HepG2 (cell line): ENCODE data around the gene SLC6A5. TPM values are rescaled to one million over a fixed set of nuclear protein-coding genes. Genes with fewer than 3 reads are reported as not detected.

Source experiments
- ATAC-seq: fragments of 200-7000 bp; cut with Tn5 transposase; 3 replicates; pipeline ENCODE4 v1.9.1; 2020; ENCODE audit warnings: mild to moderate bottlenecking, moderate library complexity
- BruUV-seq: library from RNA; stranded (reverse); fragments of 400-500 nt; replicated peaks from 2 replicates; lab custom pipeline; 2021; lab: Mats Ljungman, UMichigan
- CTCF ChIA-PET: fragments of 300-600 bp; formaldehyde crosslinking; extraction: SDS; loops from one replicate; lab custom pipeline; 2021; ENCODE audit warnings: low total read pairs, inconsistent platforms, low intra/inter-chr PET ratio; lab: Yijun Ruan, JAX
- POLR2A ChIA-PET: fragments of 350-600 bp; sonication (Branson Sonifier 250); formaldehyde crosslinking; loops from one replicate; lab custom pipeline; 2020; ENCODE audit warnings: antibody characterized with exemption, inconsistent platforms; lab: Yijun Ruan, JAX
- DNase-seq: peaks from one replicate; pipeline ENCODE4 v3.0.0-alpha.2; 2015; ENCODE audit warnings: low spot score
- FAIRE-seq: peaks from 3 replicates; lab custom pipeline; 2011; peaks lifted over from hg19 to GRCh38; lab: Jason Lieb, UNC
- H2AFZ ChIP-seq: one replicate; pipeline ENCODE4 v1.6.1; 2011; ENCODE audit warnings: low read length, inconsistent platforms
- H3K27ac ChIP-seq: fragments of 300-600 bp; 3 replicates; pipeline ENCODE4 v1.8.0; 2011; ENCODE audit warnings: mixed run types, mild to moderate bottlenecking, mixed read lengths, low read length, inconsistent platforms; ENCODE audit not compliant: insufficient read depth; ENCODE audit errors: extremely low read length
- H3K27me3 ChIP-seq, 2 experiments: fragments of 200-600 bp in 1 of 2; 2 replicates in 1 of 2; 3 replicates in 1 of 2; pipeline versions ENCODE4 v1.6.0 to v1.8.0; 2011; ENCODE audit warnings: low read length in 2 of 2, mild to moderate bottlenecking in 2 of 2, moderate library complexity in 2 of 2, inconsistent platforms in 1 of 2; ENCODE audit not compliant: insufficient read depth in 2 of 2, control insufficient read depth in 1 of 2
- H3K36me3 ChIP-seq, 2 experiments: fragments of 200-600 bp in 1 of 2; replicated peaks in 1 of 2; 2 replicates in 1 of 2; 3 replicates in 1 of 2; pipeline versions ENCODE4 v1.5.1 to v1.8.0; 2011; ENCODE audit warnings: low read length in 2 of 2, inconsistent platforms in 1 of 2; ENCODE audit not compliant: insufficient read depth in 2 of 2, control insufficient read depth in 1 of 2
- H3K4me1 ChIP-seq: 2 replicates; pipeline ENCODE4 v1.5.1; 2012; ENCODE audit warnings: low read length, inconsistent platforms; ENCODE audit not compliant: insufficient read depth
- H3K4me2 ChIP-seq: 2 replicates; pipeline ENCODE4 v1.6.0; 2011; ENCODE audit warnings: low read depth, low read length, inconsistent platforms
- H3K4me3 ChIP-seq, 3 experiments: fragments of 200-600 bp in 1 of 3; sonication (generic), shearing (Covaris generic) in 1 of 3; replicated peaks in 1 of 3; 2 replicates each; pipeline ENCODE4 v1.5.1; 2011 to 2016; ENCODE audit warnings: low read length in 3 of 3, inconsistent platforms in 2 of 3, low read depth in 2 of 3, mild to moderate bottlenecking in 2 of 3, control low read depth in 1 of 3, mixed read lengths in 1 of 3; ENCODE audit not compliant: insufficient read depth in 1 of 3
- H3K79me2 ChIP-seq: one replicate; pipeline ENCODE4 v1.6.1; 2011; ENCODE audit warnings: low read length, inconsistent platforms; ENCODE audit not compliant: insufficient read depth
- H3K9ac ChIP-seq: 2 replicates; pipeline ENCODE4 v1.6.0; 2011; ENCODE audit warnings: mild to moderate bottlenecking, low read depth, low read length, inconsistent platforms; ENCODE audit not compliant: insufficient read depth
- H3K9me3 ChIP-seq: 2 replicates; pipeline ENCODE4 v1.5.1; 2012; ENCODE audit warnings: mild to moderate bottlenecking, low read length
- H4K20me1 ChIP-seq: 2 replicates; pipeline ENCODE4 v1.6.0; 2011; ENCODE audit warnings: inconsistent platforms, mild to moderate bottlenecking, low read length, moderate library complexity; ENCODE audit not compliant: insufficient read depth
- ARID2 ChIP-seq: sonication (generic); formaldehyde crosslinking; IDR thresholded peaks from 2 replicates; pipeline ENCODE4 v1.8.1; 2022; ENCODE audit warnings: mild to moderate bottlenecking, missing genetic modification reagents, borderline replicate concordance
- CEBPB ChIP-seq: IDR thresholded peaks from 2 replicates; pipeline ENCODE4 v1.6.1; 2011; ENCODE audit warnings: low read depth, low read length, improper control_type of control experiment, borderline replicate concordance
- HIVEP1 ChIP-seq: sonication (generic); formaldehyde crosslinking; IDR thresholded peaks from 2 replicates; pipeline ENCODE4 v1.4.0; 2020; ENCODE audit warnings: mild to moderate bottlenecking, missing genetic modification reagents
- RAD21 ChIP-seq: fragments of 450-650 bp; formaldehyde crosslinking; IDR thresholded peaks from 2 replicates; pipeline ENCODE4 v1.5.0; 2020; ENCODE audit warnings: mild to moderate bottlenecking
- SMC3 ChIP-seq: IDR thresholded peaks from 2 replicates; pipeline ENCODE4 v1.6.1; 2011; ENCODE audit warnings: low read length, improper control_type of control experiment
- TMF1 ChIP-seq: sonication (generic); formaldehyde crosslinking; IDR thresholded peaks from 2 replicates; pipeline ENCODE4 v1.8.1; 2022; ENCODE audit warnings: low read depth, missing genetic modification reagents
- ZBTB25 ChIP-seq: IDR thresholded peaks from 2 replicates; pipeline ENCODE4 v1.6.1; 2018; ENCODE audit warnings: missing genetic modification reagents
- ZBTB26 ChIP-seq: IDR thresholded peaks from 2 replicates; pipeline ENCODE4 v1.6.1; 2016; ENCODE audit warnings: missing compliant biosample characterization, missing genetic modification reagents, borderline replicate concordance
- ZNF256 ChIP-seq: sonication (generic); formaldehyde crosslinking; conservative IDR thresholded peaks from 2 replicates; pipeline ENCODE4 v1.4.0; 2020; ENCODE audit warnings: missing genetic modification reagents
- ZNF564 ChIP-seq: sonication (generic); formaldehyde crosslinking; IDR thresholded peaks from 2 replicates; pipeline ENCODE4 v1.8.1; 2023; ENCODE audit warnings: mild to moderate bottlenecking, missing genetic modification reagents
- WGBS: methylation state at CpG from one replicate; pipeline ENCODE4 v1.1.6; 2017; ENCODE audit warnings: low lambda C conversion rate; 5-methylcytosine and 5-hydroxymethylcytosine counted together
- in situ Hi-C: cut with HindIII; loops from 2 replicates; pipeline ENCODE4 v1.10.0; 2017; ENCODE audit warnings: low pct_unique_long_range_greater_than_20kb; ENCODE audit not compliant: extremely low pct_ligation_motif_present
- intact Hi-C: fragments of 100-400 bp; cut with micrococcal nuclease; formaldehyde crosslinking; loops from one replicate; pipeline ENCODE4 v1.10.0; 2022; ENCODE audit not compliant: unreplicated experiment
- polyA plus RNA-seq, 8 experiments: library from polyadenylated mRNA; depleted of rRNA in 3 of 8; stranded (reverse) in 7 of 8; unstranded in 1 of 8; fragments of >200 nt; fragmentation: Illumina TruSeq in 4 of 8; extraction: Trizol in 4 of 8; gene quantifications; 2 replicates each; pipeline versions ENCODE4 v1.2.1 to v1.2.3, GENCODE V29; 2011 to 2016; ENCODE audit warnings: low read depth in 4 of 8, missing spikeins in 1 of 8, mixed read lengths in 1 of 8; ENCODE audit not compliant: insufficient read depth in 1 of 8
- total RNA-seq, 5 experiments: library from RNA; depleted of rRNA; stranded (reverse); fragments of >200 nt; fragmentation: Illumina TruSeq; extraction: Trizol; gene quantifications; 2 replicates each; pipeline ENCODE4 v1.2.3, GENCODE V29; 2016; ENCODE audit warnings: low read depth in 1 of 5

Gene SLC6A5
- total and polyA plus RNA-seq, 2 of the 13 experiments (the other 11 are each of a cell fraction or from before 2014, with no cell fraction given), result not detected

- TF ChIP-seq ZBTB25 (CRISPR knock-in tag) (no peak), HIVEP1 (no peak), CEBPB (no peak), SMC3 (peak; percentile 50), ZNF564 (no peak), RAD21 (CRISPR knock-in tag) (peak; percentile 65)
Observed at GRCh38 chr11:20647976-20648565, 48.7 kb downstream of the SLC6A5 start (continued).

- no peak overlapping the region for H3K27ac ChIP-seq
- H3K4me2 ChIP-seq, result no peak overlapping the region
- no peaks in the 10 kb centered on the region for H3K4me1 ChIP-seq
- no peaks in the 10 kb centered on the region for H3K36me3 ChIP-seq
- no peak overlapping the region for H2AFZ ChIP-seq
- no peak overlapping the region for H3K4me3 ChIP-seq
- 9% methylated on average over 13 of the region's 13 CpGs for WGBS
- no peak overlapping the region for H3K9ac ChIP-seq
- H3K27me3 ChIP-seq, result peaks cover 0 to 25% of the 10 kb centered on the region in 2 experiments; a peak in 1 of 5 replicates
- DNase-seq (no peak), ATAC-seq (no peak)
- no peaks in the 10 kb centered on the region for H3K9me3 ChIP-seq
- TF ChIP-seq ZBTB26 (CRISPR knock-in tag), result no peak
- no peak for TF ChIP-seq ZNF256 (CRISPR knock-in tag)
- TF ChIP-seq TMF1, result no peak
- no peak for TF ChIP-seq ARID2 (CRISPR knock-in tag)
- TF ChIP-seq, all 625 proteins: peak for 0
- no TSS peak for BruUV-seq
- CTCF ChIA-PET, result no interaction called here
- intact Hi-C loops, result no loop called here
- Histone ChIP-seq H3K79me2 (no peaks in the 10 kb centered on the region), H4K20me1 (no peaks in the 10 kb centered on the region)
- POLR2A ChIA-PET, result no interaction called here
- in situ Hi-C loops, result loop anchor here (25.0 kb wide), 1 partner anchor 1485 kb away; no protein-coding TSS in a partner anchor
- FAIRE-seq, result no peak
Observed at GRCh38 chr11:20652150-20652806, 52.9 kb downstream of the SLC6A5 start.
